RKO (cell line): Measurements from ENCODE around the gene ANKLE1.

ENCODE experiments used
- DNase-seq: peaks from one replicate; pipeline ENCODE4 v3.0.0-alpha.2; 2016; ENCODE audit warnings: low spot score

Gene ANKLE1

DNA sequence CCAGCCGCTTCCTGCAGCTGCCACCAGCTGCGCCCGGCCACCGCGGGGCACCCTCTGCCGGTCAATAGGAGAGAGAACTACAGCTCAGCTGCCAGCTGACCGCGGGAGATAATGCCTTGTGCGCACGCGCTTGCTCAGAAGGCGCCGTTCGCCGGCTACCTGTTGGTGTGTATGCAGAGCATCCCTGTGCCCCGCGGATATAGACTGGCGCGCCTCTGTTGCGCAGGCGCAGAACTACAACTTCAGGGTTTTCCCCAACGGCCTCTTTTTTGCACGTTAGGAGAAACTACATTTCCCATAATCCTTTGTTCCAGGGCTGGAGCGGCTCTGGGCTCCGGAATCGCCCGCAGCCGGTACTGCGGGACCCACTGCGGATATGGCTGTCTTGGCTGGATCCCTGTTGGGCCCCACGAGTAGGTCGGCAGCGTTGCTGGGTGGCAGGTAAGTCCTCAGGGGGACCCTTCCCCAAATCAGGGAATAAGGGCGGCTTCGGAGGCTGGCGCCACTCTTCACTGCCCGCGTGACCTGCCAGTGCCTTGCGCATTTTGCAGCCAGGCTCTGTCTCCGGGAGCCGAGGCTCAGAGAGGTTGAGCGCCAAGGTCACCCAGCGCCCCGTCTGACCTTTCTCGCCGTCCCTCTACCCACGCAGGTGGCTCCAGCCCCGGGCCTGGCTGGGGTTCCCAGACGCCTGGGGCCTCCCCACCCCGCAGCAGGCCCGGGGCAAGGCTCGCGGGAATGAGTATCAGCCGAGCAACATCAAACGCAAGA, 24.0 kb downstream of the ANKLE1 start, which contains the start of gene MRPL34:
TSS of gene MRPL34 (plus strand) at position 356 of the 768 bp plus-strand sequence. CDS start at position 377, 21 bp downstream.
- DNase-seq, result peak; percentile 99

- peak; percentile 37 for DNase-seq
Measured at GRCh38 chr19:17306285-17306714, 24.6 kb downstream of the ANKLE1 start.

DNA sequence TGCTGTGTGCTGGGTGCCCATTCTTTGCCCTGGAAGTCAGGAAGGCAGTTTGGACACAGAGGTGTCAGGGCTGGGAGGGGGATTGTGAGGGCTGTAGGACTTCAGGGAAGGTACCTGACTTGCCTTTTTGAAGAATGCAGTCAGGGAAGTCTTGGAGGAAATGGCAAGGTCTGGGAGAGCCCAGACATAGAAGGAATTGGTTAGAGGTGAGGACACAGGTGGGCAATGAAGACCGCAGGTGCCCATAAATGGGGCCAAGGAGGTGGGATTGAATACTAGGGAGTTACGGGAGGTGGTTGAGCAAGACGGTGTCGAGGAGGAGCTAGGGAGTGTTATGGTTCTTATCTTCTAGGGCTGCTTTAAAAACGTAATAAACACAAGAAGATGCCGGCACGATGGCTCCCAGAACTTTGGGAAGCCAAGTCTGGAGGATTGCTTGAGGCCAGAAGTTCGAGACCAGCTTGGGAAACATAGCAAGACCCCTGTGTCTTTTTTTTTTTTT, 26.2 kb downstream of the ANKLE1 start:
- DNase-seq, result no peak

- DNase-seq, result peak; percentile 100
Measured at GRCh38 chr19:17309198-17309964, 27.7 kb downstream of the ANKLE1 start, which contains the start of gene DDA1. DDA1 (plus strand) TSS chr19:17309563; CDS start chr19:17309655, 92 bp downstream.

DNA sequence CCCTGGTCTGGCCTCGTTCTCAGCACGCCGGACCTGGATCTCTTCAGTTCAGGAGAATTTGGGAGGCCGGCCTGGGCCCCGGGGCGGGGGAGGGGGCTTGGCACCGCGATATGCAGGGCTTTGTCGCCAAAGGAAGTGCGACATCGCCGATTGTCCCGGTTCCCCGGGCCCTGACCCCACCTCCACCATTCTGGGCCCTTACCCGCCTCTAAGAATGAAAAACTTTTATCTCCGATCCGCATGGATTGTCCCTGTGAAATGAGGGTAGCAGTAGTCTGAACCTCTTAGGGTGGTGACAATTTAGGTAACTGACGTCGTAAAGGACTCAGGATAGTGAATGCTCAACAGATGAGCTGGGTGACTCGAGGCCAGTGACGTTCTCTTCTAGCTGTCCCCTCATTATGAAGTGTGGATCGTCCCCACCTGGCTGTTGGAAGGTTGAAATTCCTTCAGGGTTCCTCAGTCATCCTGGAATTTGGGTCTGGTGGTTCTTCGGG, 28.3 kb downstream of the ANKLE1 start:
- DNase-seq, result peak; percentile 51

DNA sequence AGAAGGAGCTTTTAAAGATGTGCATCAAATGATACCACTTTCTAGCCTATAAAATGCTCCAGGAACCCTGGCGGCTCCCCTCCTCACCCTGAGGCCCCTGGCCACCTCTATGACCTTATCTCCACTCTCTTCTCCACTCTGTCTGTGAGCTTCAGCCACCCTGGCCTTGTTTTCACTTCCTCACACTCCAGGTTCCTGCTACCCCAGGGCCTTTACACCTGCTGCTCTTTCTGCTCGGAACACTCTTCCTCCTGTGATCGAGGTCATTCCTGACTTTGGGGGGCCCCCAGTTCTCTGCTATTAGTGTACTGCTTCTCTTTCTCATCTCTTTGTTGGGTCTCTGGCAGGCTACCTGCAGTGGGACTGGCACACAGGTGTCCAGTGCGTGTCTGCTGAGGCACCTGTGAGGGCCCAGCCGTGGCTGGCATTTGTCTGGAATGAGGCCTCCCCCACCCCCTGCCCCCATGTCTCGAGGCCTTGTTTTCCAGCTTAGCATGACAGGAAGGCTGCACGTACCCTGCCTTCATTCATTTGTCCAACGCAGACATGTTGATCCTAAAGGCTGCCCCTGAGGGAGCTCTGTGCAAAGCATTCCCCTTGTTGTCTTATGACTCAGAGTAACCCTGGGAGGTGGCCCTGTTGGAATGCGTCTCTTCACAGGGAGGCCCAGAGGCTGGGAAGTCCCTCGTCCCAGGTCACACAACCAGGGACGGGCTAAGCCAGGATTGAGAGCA, 29.9 kb downstream of the ANKLE1 start:
- DNase-seq, result no peak

GRCh38 chr19:17312189-17313113, 30.8 kb downstream of the ANKLE1 start:
- DNase-seq, result no peak

DNA sequence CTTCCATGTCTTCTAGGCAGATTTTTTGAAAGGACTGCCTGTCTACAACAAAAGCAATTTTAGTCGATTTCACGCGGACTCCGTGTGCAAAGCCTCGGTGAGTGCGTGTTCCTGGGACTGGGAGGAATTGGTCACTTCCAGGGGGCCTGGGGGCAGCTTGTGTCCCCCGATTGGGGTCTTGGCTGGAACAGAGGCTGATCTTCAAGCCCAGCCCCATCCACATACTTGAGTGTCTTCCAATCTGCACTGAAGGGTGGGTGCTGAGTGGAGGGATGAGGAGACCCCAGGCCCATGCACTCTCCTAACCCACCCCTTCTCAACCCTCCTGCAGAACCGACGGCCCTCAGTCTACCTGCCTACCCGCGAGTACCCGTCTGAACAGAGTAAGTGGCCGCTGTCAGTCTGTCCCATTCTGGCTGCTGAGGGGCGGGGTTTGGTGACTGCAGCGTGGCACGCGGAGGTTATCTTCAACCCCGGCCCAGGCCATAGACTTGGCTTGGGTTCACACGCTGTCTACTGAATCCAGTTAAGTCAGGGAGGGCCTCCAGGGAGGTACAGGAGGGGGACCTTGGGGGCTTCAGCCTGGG, 32.4 kb downstream of the ANKLE1 start:
- no peak for DNase-seq

DNA sequence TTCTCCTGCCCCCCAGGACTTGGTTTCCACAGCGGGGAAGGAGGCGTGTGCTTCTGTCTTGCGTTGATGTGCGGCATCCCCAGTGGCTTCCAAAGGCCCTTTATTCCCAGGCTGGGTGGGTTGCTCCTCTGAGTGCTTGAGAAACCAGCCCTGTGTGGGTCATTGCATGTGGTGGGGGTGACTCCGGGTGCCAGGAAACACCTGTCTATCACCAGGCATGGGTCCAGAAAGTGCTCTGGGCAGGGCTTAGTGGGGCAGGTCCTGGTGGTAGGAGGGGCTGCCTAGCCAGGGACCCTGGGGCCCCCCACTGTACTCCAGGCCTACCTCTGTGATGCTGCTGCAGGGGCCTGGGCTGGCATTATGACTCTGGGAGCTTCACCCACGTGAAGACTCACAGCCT, 37.3 kb downstream of the ANKLE1 start:
- DNase-seq, result no peak

DNA sequence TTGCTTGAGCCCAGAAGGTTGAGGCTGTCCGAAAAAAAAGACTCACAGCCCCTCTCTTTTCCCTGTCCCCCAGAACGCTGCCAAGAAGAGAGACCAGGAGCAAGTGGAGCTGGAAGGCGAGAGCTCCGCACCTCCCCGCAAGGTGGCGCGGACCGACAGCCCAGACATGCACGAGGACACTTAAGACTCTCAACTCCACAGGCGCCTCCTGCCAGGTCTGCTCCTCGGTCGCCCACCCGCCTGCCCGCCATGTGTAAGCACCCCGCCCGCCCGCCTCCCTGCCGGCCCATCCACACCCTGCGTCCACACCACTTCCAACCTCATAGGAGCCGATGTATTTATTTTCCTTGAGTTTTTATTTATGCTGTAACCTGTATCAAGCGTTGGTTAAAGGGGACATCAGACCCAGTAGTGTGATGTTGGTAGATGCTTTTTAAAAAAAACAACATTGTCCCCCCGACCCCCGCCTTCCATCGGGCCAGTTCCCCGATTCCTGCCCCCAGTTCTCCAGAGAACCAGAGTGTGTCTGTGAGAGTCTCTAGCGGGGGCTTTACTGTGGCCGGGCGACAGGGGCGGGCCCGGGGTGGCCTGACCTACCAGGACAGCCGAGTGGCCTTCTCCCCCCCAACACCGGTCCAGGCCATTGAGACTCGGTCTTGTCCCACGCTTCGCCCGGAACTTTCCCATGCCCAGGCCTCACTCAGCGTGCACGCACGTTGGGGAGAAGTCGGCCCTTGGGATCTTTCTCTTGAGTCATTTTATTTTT, 38.0 kb downstream of the ANKLE1 start:
- DNase-seq, result no peak

- DNase-seq, result no peak
Measured at GRCh38 chr19:17320435-17320834, 38.7 kb downstream of the ANKLE1 start.

- no peak for DNase-seq
Measured at GRCh38 chr19:17321655-17322489, 40.2 kb downstream of the ANKLE1 start.

GRCh38 chr19:17322854-17323253, 41.2 kb downstream of the ANKLE1 start:
- no peak for DNase-seq

DNA sequence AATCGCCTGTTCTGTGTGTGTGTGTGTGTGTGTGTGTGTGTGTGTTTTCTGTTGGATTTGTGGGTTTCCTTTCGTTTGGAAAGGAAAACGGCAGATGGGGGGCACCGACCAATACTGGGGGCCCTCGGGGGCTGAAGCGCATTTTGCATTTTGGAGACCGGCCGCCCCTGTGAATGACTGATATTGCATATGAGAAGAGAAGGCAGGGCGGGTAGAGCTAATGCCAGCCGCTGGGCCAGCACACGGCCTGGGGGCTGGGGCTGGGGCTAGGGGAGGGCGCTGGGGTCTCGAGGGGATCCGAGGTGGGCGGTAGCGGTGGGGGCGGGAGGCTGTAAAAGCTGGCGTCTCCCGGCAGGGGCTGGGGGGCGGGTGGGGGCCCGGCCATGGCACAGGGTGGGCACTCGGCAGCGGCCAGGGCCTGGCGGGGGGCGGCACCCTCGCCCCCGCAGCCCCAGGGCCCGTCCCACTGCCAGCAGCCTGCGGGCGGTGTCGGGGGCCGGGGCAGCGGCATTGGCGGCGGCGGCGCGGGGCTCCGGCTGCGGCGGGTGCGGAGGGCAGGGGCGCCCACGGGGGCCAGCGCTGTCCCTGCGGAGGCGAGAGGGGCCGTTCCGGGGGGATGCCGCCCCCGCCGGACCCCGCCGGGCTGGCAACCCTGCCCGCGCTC, 41.7 kb downstream of the ANKLE1 start:
- no peak for DNase-seq

DNA sequence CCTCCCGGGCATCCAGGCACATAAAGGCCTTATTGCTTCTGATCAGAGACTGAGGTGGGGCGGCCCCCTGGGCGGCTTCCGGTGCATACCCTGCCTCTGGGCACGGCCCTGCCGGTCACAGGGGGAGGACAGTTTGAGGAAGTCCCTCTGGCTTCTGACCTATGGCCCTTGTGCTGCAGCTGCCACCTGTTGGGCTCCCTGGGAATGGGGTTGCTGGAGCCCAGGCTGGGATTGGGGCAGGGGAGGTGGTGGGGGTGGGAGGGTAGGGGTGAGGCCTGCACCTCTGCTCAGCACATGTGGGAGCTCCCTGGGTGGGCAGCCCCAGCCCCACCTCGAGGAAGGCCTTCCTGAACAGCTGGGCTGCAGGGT, 42.2 kb downstream of the ANKLE1 start:
- DNase-seq, result no peak

- no peak for DNase-seq
Measured at GRCh38 chr19:17324357-17325114, 42.8 kb downstream of the ANKLE1 start.

- no peak for DNase-seq
Measured at GRCh38 chr19:17325133-17325532, 43.4 kb downstream of the ANKLE1 start.
